Smooth muscle cell (in vitro differentiated cells): Measurements from ENCODE around the gene SLC22A23. TPM values are rescaled to one million over a fixed set of nuclear protein-coding genes. Genes with fewer than 3 reads are reported as not detected.

Source experiments
- DNase-seq: peaks from one replicate; lab custom pipeline; 2025; ENCODE audit not compliant: unreplicated experiment; lab: John Stamatoyannopoulos, UW
- H2AFZ ChIP-seq: fragments of 200-600 bp; sonication (generic); 2 replicates; pipeline ENCODE4 v1.6.0; 2016; ENCODE audit warnings: antibody characterized with exemption, low read depth, mild to moderate bottlenecking
- H3F3A ChIP-seq: fragments of 200-600 bp; sonication (generic); 2 replicates; pipeline ENCODE4 v1.6.0; 2017; ENCODE audit warnings: antibody characterized with exemption, low read depth
- H3K27ac ChIP-seq: fragments of 200-600 bp; sonication (generic); 2 replicates; pipeline ENCODE4 v1.5.1; 2016; ENCODE audit warnings: low read depth, mild to moderate bottlenecking
- H3K27me3 ChIP-seq: fragments of 200-600 bp; sonication (generic); 2 replicates; pipeline ENCODE4 v1.6.1; 2016; ENCODE audit warnings: low read depth, mild to moderate bottlenecking
- H3K36me3 ChIP-seq: fragments of 200-600 bp; sonication (generic); 2 replicates; pipeline ENCODE4 v1.5.1; 2016; ENCODE audit warnings: low read depth
- H3K4me1 ChIP-seq: fragments of 200-600 bp; sonication (generic); 2 replicates; pipeline ENCODE4 v1.5.1; 2016; ENCODE audit warnings: low read depth
- H3K4me2 ChIP-seq: fragments of 200-600 bp; sonication (generic); 2 replicates; pipeline ENCODE4 v1.6.0; 2016; ENCODE audit warnings: mild to moderate bottlenecking
- H3K4me3 ChIP-seq: fragments of 200-600 bp; sonication (generic); 2 replicates; pipeline ENCODE4 v1.5.1; 2016; ENCODE audit warnings: mild to moderate bottlenecking
- H3K79me2 ChIP-seq: fragments of 200-600 bp; sonication (generic); 2 replicates; pipeline ENCODE4 v1.6.0; 2016; ENCODE audit warnings: low read depth, mild to moderate bottlenecking
- H3K9ac ChIP-seq: fragments of 200-600 bp; sonication (generic); 2 replicates; pipeline ENCODE4 v1.6.0; 2016; ENCODE audit warnings: low read depth
- H3K9me3 ChIP-seq: fragments of 200-600 bp; sonication (generic); replicated peaks from 2 replicates; pipeline ENCODE4 v1.5.1; 2016; ENCODE audit warnings: low read depth
- H4K20me1 ChIP-seq: fragments of 200-600 bp; sonication (generic); 2 replicates; pipeline ENCODE4 v1.6.0; 2016; ENCODE audit warnings: low read depth
- WGBS: methylation state at CpG from one replicate; pipeline ENCODE4 v1.1.7; 2016; ENCODE audit warnings: low lambda C conversion rate; 5-methylcytosine and 5-hydroxymethylcytosine counted together
- polyA plus RNA-seq: library from polyadenylated mRNA; unstranded; fragments of >200 nt; fragmentation: Nextera tagmentation; extraction: Ambion mirVana; gene quantifications from 2 replicates; pipeline ENCODE4 v1.2.1, GENCODE V29; 2016
- total RNA-seq: library from RNA; depleted of rRNA; stranded (reverse); fragments of >200 nt; gene quantifications from 2 replicates; pipeline ENCODE4 v1.2.3, GENCODE V29; 2014
- TF ChIP-seq, protein P1 (sequence below): fragments of 200-600 bp; sonication (generic); IDR thresholded peaks from 2 replicates; pipeline ENCODE4 v1.5.1; 2017; ENCODE audit warnings: borderline replicate concordance, mild to moderate bottlenecking, antibody characterized with exemption; ENCODE audit not compliant: insufficient read depth, poor library complexity, severe bottlenecking

The SLC22A23 gene
- total and polyA plus RNA-seq, 2 experiments from 2014 or later: 1.6 to 3.8 TPM

DNA sequence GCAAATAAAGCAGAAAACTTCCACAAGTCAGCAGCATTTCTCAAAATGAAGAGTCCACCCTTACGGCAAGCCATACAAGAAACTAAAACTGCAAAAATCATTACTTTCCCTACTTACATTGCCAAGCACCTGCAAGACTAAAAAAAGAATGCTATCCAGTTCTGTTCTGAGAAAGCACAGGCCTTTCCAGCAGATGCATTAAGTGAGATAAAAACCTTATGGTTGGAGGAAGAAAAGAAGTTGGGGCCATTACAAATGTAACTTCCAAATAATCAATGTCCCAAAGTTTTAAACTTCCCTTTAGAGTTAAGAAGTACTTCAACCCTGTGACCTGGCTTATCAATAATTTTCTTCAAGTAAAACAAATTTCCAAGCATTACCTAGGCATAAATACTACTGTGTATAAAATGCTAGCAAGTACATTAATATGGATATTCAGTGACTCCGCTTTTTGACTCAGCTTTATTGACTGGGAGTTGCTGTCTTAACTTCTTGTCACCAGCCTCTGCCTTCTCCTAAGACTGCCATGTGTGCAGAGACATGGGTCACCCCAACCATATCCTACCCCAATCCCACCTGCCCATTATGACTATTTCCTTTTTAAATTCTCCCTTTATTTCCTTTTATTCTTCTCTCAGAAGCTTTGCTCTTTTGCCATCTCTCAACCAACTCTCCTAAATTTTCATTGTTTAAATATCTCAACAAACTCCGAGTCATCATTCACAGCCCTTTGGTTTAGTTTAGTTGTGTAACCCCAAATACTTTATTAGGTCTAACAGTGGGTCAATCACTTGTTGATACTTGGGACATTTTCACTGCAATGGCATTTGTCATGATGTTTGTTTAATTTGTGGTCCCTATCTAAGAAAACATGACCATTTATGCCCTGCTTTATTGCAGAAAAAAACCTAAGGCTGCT is 49.7 kb downstream of the SLC22A23 start:
- H3K4me2 ChIP-seq: no peak overlapping the region
- no peak overlapping the region for H3K27ac ChIP-seq
- whole genome bisulfite sequencing: 88% methylated on average over 3 of the region's 3 CpGs
- H3K4me1 ChIP-seq: peaks cover 8% of the 10 kb centered on the region
- no peaks in the 10 kb centered on the region for H3F3A ChIP-seq
- H4K20me1 ChIP-seq: no peaks in the 10 kb centered on the region
- H2AFZ ChIP-seq: no peak overlapping the region
- H3K79me2 ChIP-seq: no peaks in the 10 kb centered on the region
- no peaks in the 10 kb centered on the region for H3K27me3 ChIP-seq
- DNase-seq: no peak
- TF ChIP-seq, protein P1, sequence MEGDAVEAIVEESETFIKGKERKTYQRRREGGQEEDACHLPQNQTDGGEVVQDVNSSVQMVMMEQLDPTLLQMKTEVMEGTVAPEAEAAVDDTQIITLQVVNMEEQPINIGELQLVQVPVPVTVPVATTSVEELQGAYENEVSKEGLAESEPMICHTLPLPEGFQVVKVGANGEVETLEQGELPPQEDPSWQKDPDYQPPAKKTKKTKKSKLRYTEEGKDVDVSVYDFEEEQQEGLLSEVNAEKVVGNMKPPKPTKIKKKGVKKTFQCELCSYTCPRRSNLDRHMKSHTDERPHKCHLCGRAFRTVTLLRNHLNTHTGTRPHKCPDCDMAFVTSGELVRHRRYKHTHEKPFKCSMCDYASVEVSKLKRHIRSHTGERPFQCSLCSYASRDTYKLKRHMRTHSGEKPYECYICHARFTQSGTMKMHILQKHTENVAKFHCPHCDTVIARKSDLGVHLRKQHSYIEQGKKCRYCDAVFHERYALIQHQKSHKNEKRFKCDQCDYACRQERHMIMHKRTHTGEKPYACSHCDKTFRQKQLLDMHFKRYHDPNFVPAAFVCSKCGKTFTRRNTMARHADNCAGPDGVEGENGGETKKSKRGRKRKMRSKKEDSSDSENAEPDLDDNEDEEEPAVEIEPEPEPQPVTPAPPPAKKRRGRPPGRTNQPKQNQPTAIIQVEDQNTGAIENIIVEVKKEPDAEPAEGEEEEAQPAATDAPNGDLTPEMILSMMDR: no peak
- H3K36me3 ChIP-seq: no peaks in the 10 kb centered on the region
- no peak overlapping the region for H3K4me3 ChIP-seq
- H3K9ac ChIP-seq: no peak overlapping the region
- H3K9me3 ChIP-seq: no peaks in the 10 kb centered on the region

DNA sequence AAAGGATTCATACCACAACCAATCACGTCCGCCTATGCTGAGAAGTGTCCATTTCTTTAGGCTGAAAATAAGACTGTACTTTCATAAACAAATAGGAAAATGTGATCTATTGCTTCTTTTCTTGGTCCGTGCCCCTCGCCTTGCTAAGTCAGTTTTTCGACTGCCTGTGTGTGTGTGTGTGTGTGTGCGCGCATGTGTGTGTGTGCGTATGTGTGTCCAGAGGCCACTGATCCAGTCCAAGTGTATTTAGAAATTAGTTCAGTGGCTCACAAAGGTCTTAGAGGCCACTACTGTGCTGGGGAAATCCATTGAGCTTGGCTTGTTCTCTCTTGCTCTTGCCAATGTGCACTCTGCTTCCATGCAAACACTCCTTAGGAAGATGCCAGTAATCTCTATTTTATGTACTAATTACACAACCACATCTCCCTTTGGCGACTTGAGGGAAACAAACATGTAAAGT is 50.5 kb downstream of the SLC22A23 start:
- DNase-seq: no peak
- no peaks in the 10 kb centered on the region for H3K79me2 ChIP-seq

DNA sequence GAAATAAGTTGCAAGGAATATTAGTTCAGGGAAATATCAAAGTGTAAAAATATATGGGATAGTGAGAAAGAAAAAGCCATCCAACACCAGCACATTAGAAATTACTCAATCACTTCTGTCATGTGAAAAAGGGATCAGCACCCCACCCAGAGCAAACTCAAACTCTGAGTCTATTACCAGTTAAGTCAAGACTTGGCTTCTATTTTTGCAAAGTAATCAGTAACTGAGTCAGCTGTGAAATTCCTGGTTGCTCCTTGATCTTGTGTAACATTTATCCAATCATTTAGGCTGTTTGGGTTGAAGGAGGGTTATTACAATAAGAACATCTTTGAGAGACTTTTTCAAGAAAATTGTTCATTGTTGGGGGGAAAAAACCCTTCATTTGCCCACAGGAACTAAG is 51.2 kb downstream of the SLC22A23 start:
- Histone ChIP-seq H3K9me3 (no peaks in the 10 kb centered on the region), H3K4me1 (peaks cover 8% of the 10 kb centered on the region), H3K27me3 (no peaks in the 10 kb centered on the region), H2AFZ (no peak overlapping the region), H3K79me2 (no peaks in the 10 kb centered on the region), H4K20me1 (no peaks in the 10 kb centered on the region), H3K4me3 (no peak overlapping the region), H3K9ac (no peak overlapping the region), H3F3A (no peaks in the 10 kb centered on the region), H3K4me2 (peak overlapping the region; percentile 26), H3K36me3 (no peaks in the 10 kb centered on the region), H3K27ac (no peak overlapping the region)
- TF ChIP-seq, protein P1: no peak
- DNase-seq: no peak

More for the DNA sequence above, 50.5 kb downstream of the SLC22A23 start:
- no peaks in the 10 kb centered on the region for H3F3A ChIP-seq
- H3K27me3 ChIP-seq: no peaks in the 10 kb centered on the region
- H3K27ac ChIP-seq: no peak overlapping the region
- no peak overlapping the region for H2AFZ ChIP-seq
- 63% methylated on average over 9 of the region's 9 CpGs for WGBS
- no peaks in the 10 kb centered on the region for H4K20me1 ChIP-seq
- H3K9me3 ChIP-seq: no peaks in the 10 kb centered on the region
- H3K36me3 ChIP-seq: no peaks in the 10 kb centered on the region
- TF ChIP-seq, protein P1: no peak
- H3K4me2 ChIP-seq: no peak overlapping the region
- no peak overlapping the region for H3K9ac ChIP-seq
- no peak overlapping the region for H3K4me3 ChIP-seq
- H3K4me1 ChIP-seq: peaks cover 8% of the 10 kb centered on the region

DNA sequence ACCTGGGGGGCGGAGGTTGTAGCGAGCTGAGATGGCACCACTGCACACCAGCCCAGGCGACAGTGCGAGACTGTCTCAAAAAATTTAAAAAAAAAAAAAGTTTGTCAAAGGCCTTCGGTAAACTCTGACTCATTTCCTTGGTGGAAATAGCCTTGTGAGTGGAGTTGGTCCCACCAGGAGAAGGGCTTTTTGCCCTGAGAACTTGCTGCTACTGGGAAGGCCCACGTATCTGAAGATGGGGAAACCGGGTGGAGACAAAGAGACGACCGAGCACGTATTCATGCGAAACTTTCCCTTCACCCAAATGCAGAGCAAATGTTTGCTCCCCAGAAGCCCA is 51.7 kb downstream of the SLC22A23 start:
- H2AFZ ChIP-seq: no peak overlapping the region
- WGBS: 80% methylated on average over 11 of the region's 11 CpGs
- no peak overlapping the region for H3K9ac ChIP-seq
- peak overlapping the region; percentile 26 for H3K4me2 ChIP-seq
- no peaks in the 10 kb centered on the region for H3K9me3 ChIP-seq
- H3F3A ChIP-seq: no peaks in the 10 kb centered on the region
- DNase-seq: no peak
- no peaks in the 10 kb centered on the region for H3K36me3 ChIP-seq
- H3K27ac ChIP-seq: no peak overlapping the region
- H3K27me3 ChIP-seq: no peaks in the 10 kb centered on the region
- H3K4me3 ChIP-seq: no peak overlapping the region
- peaks cover 8% of the 10 kb centered on the region for H3K4me1 ChIP-seq
- H3K79me2 ChIP-seq: no peaks in the 10 kb centered on the region
- H4K20me1 ChIP-seq: no peaks in the 10 kb centered on the region
- TF ChIP-seq, protein P1: no peak
